GM21717 (cell line): ENCODE results near the gene ZNF862.

Experiments
- ATAC-seq: cut with Tn5 transposase; IDR thresholded peaks from one replicate; pipeline ENCODE4 v1.9.1; 2021; ENCODE audit warnings: mild to moderate bottlenecking, moderate library complexity; ENCODE audit not compliant: unreplicated experiment

The ZNF862 gene

DNA sequence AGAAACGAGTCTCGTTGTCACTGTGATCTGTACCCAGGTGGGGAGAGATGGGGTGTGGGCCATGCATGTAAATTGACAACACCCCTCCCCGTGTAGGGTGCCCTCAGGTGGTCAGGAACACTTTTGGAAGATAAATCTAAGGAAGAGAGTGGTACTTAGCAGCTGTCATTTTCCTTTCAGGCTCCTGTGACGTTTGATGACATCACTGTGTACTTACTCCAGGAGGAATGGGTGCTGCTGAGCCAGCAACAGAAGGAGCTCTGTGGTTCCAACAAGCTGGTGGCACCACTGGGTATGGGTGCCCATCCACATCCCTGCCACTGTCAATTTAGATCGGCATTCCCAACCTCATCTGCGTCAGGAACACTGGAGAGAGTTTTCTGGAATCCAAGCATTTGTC is 6.3 kb downstream of the ZNF862 start:
- no peak for ATAC-seq

DNA sequence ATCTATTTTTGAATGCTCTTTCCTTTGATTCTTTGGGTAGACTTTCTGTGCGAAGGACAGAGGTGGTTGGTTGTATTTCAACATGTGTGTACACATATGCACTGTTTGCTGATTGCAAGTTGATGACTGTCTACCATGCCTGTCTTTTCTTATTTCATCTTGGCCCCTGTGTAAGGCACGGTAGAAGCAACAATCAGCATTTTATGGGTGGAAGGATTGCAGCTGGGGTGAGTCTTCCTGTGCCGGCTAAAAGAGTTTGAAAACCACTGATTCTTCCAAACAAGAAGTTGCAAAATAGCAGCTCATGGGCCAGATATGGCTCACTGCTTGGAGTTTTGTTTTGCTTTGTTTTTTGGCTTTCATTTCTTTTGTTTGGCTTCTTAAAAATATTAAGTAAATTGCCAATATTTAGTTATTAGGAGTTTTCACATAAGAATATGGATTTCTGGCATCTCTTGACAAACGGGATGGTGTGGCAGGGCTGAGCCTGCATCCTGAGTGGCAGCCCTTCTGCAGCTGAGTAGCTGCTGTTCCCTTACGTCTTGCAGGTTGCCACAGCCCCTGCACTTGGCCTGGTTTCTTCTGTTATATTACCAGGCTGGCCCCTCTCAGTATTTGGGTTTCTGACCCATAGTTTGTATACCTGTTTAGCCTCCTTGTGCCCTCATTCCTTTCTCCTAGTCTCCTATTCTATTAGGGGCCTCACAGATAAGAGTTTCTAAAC is 7.2 kb downstream of the ZNF862 start:
- no peak for ATAC-seq

DNA sequence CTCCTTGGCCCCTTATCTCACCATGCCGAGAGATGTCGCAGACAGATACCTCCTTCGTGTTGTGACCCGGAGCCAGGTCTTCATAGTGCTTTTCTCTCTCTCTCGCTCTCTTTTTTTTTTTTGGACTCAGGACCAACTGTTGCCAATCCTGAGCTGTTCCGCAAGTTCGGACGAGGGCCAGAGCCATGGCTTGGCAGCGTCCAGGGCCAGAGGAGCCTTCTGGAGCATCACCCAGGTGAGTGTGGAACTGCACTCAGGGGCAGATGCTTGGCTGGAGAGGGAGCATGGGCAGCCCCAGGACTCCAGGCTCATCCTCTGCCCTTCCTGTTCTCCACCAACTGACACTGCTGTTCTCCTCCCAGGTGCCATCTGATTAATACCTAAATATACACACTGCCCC is 7.8 kb downstream of the ZNF862 start:
- no peak for ATAC-seq

DNA sequence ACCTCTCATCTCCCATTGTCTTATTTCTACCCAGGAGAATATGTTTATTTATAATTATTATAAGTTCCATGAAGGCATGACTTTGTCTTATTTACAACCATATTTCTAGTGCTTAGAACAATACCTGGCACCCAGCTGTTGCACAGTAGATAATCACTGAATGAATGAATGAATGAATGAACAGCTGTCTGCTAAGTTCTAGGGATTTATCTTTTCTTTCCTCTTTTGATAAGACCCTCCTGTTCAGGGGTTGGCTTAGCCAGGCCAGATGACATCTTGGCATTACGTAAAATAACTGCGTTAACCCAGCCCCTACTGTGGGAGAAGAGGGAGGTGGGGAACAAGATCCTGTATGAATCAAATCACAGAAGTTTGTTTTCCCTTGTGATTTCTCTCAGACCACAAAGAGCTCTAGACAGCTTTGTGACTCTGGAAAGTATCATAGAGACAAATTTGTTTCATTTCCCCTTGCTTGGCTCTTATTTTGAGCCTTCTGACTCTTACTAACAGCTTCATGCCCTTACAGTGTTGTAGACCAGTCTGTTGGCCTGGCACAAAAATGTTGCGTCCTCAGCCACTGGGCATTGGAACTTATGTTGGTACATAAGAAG is 8.4 kb downstream of the ZNF862 start:
- ATAC-seq = peak; percentile 71

- no peak for ATAC-seq
These were observed 11.0 kb downstream of the ZNF862 start for GRCh38 chr7:149849174-149849573.

GRCh38 chr7:149850007-149850594 is 11.9 kb downstream of the ZNF862 start:
- no peak for ATAC-seq

- no peak for ATAC-seq
These were observed 12.5 kb downstream of the ZNF862 start for GRCh38 chr7:149850716-149851115.

DNA sequence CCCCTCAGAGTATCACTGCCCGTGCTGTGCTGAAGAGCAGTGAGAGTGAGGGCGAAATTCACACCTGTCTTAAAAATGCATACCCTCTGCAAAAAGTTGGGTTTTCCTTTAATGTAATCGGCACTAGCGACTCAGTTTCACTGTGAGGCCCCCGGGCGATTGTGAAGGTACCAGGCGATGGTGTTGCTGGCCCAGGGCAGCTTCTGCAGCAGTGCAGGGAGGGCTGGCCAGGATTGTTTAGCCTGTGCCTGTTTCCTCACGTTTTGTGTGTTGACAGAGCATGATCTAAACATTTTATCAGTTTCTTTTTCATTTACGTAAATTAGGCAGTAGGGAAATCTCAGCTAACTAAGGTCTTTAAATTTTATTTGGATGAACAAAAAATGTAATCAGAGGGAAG is 13.3 kb downstream of the ZNF862 start:
- ATAC-seq = no peak

- no peak for ATAC-seq
These were observed 15.0 kb downstream of the ZNF862 start for GRCh38 chr7:149853157-149853556.

DNA sequence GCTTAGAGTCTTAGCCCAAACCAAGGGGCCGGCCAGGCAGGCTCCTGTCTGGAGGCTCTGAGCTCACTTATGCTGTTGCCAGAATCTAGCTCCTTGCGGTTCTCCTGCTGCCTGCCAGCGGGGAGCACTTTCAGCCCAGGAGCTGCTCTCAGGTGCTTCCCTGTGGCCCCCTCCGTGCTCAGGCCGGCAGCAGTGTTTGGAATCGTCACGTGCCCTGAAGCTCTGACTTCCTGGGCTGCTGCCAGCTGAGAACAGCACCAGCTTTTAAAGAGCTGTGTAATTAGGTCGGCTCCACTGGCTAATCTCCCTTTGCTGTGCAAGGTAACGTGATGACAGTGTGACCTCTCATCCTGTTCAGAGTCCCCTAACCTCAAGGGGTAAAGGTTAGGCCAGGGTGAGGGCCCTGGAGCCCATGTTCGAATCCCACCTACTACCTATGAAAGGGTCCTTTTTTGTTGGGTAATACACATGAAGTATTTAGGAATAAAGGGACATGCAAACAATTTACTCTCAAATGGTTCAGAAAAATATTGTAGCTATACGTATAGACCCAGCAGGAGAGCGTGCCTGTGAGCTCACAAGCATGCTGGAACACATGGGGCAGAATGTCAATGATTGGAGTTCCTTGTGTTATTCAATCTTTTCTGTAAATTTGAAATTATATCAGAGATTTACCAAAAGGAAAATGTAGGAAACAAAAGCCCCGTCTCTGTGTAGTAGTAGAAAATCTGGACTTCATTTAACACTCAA is 16.6 kb downstream of the ZNF862 start:
- ATAC-seq = no peak

DNA sequence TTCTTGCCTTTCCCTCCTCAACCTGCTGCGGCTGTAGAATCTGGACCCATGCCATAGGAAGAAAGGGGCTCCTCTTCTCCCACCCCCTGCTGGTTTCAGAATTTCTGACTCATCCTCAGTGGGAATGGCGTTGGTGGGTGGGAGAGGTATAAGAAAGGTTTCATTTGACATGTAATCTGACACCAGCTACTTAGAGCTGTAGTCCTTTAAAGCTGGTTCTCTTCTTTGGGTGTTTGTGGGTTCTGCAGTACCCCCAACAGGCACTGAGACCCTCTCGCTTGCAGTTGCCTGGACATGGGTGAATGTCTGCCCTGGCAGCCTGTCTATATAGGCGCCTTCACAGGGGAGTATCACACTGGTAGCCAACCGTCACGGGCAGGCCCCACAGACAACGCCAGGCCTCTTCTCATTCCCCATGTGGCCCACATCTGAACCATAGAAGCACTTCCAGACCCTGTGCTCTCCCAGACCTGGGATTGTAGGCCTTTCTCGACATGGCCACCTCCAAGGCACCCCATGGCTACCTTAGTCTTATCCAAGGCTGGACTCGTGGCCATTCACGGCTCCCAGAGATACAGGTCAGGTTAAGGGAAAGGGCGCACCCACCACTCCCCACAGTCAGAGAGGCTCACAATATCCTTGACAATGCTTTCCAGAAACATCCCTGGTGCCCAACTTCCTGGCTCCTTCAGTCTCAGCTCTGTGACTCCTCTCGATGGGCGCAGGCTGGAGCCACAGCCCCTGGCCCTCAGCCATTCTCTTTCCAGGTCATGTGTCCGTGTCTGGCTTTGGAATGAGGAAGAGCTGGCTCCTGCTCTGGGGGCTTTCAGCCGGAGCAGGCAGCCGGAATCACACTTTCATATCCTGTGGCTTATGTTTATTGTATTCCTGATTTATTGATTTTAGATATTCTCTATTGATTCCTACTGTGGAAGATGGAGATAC is 17.5 kb downstream of the ZNF862 start:
- ATAC-seq = no peak

DNA sequence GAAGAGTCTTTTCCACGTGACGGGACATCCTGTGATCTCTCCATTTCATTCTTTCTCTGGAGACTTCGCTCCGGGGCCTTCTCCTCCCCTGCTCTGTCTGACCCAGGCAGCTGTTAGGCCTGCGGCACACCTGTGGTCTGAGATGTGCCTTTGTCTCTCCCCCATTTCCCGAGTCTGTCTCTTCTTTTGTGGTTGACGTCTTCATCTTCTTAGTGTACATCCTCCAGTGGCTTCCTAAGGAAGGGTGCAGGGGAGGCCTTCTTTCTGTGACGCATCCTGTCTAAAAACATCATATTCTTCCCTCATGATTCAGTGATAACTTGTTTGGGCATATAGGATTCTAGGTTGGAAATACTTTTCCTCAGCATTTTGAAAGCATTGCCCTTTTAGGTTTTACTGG is 18.4 kb downstream of the ZNF862 start:
- no peak for ATAC-seq

DNA sequence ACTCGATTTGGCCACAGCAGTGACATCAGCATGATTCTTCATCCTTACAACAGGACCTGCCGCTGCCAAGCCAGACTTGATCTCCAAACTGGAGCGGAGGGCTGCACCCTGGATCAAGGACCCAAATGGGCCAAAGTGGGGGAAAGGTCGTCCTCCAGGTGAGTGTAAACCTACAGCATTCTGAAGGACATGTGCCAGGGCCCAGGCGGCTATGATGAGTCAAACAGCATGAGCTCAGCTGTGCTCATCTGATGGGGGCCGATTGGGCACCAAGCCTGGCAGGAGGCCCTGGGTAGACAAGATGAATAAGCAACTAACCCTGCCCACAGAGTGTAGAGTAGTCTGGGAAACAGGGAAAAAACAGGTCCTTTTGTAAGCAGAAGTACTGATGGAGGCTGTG is 21.2 kb downstream of the ZNF862 start:
- no peak for ATAC-seq

GRCh38 chr7:149859876-149860275 is 21.7 kb downstream of the ZNF862 start:
- ATAC-seq = no peak

DNA sequence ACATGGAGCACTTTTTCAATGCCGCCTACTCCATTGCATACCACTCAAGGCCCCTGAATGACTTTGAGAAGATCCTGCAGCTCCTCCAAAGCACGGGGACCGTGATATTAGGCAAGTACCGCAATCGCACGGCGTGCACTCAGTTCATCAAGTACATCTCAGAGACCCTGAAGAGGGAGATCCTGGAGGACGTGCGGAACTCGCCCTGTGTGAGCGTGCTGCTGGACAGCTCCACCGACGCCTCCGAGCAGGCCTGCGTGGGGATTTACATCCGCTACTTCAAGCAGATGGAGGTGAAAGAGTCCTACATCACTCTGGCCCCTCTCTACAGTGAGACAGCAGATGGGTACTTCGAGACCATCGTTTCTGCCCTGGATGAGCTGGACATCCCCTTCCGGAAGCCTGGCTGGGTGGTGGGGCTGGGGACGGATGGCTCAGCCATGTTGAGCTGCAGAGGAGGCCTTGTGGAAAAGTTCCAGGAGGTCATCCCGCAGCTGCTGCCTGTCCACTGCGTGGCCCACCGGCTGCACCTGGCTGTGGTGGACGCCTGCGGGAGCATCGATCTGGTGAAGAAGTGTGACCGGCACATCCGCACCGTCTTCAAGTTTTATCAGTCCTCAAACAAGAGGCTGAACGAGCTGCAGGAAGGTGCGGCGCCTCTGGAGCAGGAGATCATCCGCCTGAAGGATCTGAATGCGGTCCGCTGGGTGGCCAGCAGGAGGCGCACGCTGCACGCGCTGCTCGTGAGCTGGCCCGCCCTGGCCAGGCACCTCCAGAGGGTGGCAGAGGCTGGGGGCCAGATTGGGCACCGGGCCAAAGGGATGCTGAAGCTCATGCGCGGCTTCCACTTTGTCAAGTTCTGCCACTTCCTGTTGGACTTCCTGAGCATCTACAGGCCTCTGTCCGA is 22.9 kb downstream of the ZNF862 start:
- ATAC-seq = no peak

DNA sequence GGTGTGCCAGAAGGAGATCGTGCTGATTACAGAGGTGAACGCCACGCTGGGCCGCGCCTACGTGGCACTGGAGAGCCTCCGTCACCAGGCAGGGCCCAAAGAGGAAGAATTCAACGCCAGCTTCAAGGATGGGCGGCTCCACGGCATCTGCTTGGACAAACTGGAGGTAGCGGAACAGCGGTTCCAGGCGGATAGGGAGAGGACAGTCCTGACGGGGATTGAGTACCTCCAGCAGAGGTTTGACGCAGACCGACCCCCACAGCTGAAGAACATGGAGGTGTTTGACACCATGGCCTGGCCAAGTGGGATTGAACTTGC is 23.5 kb downstream of the ZNF862 start:
- ATAC-seq = no peak

GRCh38 chr7:149862156-149862555 is 24.0 kb downstream of the ZNF862 start:
- no peak for ATAC-seq

DNA sequence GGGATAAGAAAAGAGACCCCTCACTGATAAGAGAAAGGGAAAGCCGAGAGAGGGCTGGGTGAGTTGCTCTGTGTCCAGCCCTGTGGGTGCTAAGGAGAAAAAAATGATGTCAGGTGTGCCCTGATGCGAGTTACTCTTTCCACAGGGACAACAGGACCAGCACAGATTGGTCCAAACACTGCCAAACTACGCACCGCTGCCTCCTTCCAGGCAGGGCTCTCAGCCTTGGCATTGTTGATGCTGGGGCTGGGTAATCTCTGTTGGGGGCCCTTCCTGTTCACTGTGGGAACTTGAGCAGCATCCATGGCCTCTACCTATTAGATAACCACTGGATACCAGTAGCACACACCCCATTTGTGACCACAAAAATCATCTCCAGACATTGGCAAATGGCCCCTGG is 25.3 kb downstream of the ZNF862 start:
- no peak for ATAC-seq

DNA sequence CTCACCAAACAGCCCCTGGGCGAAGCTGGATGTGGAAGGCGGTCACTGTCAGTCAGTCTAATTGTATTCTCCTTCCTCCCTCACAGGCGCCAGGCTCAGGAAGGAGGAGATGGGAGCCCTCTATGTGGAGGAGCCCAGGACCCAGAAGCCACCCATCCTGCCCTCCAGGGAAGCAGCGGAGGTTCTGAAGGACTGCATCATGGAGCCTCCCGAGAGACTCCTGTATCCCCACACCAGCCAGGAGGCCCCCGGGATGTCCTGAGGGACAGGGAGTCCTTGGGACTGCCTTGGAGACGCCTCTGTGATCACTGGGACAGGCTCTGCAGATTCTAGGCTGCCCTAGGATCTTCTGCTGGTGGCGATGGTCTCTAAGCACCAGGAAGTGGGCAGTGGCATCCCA is 25.8 kb downstream of the ZNF862 start:
- no peak for ATAC-seq

DNA sequence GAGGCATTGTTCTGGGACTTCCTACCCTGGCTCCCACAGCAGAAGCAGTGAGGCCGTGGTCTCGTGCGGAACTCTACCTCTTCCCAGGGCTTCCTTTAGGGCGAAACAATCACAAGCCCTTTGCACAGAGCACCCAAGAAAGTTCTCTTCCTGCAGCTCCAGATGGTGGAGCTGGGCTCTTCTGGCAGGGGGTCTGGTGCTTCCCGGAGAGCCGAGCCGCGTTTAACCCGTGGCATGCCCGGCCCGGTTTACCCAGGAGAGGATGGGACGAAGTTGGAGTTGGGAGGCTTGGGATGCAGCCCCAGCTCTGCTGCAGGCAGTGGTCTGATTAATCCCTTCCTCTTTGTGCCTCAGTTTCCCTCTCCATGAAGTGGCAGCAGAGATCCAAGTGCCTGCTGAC is 26.6 kb downstream of the ZNF862 start:
- ATAC-seq = no peak
